Measurements from ENCODE around the gene CD36.

CD36 gene

DNA sequence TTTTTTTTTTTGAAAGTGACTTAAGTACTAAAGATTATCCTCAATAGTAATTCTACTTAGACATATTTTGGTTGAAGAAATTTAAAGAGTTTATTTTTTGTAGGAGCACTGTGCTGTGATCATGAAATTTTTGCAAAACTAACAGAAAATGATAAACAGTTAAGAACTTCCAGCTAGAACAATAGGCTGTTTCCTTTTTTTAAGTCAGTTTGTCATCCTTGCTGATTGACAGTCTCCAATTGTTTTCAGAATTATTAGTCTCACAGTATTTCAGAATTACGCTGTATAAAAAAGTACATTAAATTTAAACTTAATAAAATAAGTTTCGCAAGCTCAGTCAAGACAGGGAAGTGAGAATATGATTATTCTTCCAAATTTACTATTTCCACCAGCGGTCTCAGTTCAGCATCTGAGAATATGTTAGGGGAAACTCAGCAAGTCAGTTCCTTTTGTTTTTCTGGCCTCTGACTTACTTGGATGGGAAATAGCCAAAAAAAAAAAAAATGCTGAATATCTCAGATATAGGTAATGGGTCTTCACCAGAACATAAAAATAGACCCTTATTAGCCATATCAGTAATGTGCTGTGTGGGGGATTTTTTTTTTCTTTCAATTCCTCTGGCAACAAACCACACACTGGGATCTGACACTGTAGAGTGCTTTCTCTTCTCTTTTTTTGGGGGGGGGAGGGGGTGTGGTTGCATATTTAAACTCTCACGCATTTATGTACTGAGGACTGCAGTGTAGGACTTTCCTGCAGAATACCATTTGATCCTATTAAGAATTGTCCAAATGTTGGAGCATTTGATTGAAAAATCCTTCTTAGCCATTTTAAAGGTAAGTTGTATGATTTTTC is at the start of gene CD36:
Gene CD36 (plus strand): TSS at position 732 of the 855 bp plus-strand sequence. CDS start 8,099 bp downstream, outside the sequence.
- no peak for FAIRE-seq

DNA sequence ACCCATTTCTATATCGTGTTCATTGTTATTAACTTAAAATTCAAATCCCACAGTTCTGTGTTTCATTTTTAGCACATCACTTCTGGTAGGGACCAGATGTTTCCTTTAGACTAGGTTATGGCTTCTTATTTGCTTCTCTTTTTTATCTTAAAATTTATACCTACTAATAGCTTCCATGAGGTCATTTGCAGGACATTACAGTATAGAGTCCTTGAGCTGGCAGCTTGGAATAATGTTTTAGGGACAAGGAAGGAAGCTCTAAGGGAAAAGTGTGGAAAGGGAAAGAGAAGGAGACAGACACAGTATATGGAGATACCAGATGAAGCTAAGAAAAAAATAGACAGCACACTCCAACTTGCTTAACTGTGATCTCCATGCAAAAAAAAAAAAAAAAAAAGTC is 48.8 kb upstream of the CD36 start:
- DNase-seq (ENCODE audit: insufficient read length, low spot score) (no peak), FAIRE-seq (no peak)

More for the DNA sequence above, at the start of gene CD36:
- no peak for DNase-seq (ENCODE audit: insufficient read length, low spot score)

DNA sequence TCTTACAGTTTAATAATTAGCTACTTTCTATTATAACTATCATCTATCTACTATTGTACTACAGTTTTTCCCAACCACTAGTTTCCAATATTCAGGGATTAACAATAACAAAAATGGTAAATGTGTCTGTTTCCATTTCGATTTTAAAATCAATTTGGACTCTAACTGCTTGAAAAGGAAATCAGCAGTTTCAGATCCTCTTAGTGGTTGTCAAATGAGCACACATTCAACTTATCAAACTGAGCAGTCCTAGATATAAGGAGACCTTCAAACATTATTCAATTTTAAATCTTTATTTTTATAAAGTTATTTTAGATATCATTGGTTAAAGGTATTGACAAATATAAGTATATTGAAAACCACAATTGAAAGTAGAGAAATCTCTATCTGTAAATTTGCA is 46.8 kb upstream of the CD36 start:
- DNase-seq (ENCODE audit: insufficient read length, low spot score) (no peak), FAIRE-seq (no peak)

DNA sequence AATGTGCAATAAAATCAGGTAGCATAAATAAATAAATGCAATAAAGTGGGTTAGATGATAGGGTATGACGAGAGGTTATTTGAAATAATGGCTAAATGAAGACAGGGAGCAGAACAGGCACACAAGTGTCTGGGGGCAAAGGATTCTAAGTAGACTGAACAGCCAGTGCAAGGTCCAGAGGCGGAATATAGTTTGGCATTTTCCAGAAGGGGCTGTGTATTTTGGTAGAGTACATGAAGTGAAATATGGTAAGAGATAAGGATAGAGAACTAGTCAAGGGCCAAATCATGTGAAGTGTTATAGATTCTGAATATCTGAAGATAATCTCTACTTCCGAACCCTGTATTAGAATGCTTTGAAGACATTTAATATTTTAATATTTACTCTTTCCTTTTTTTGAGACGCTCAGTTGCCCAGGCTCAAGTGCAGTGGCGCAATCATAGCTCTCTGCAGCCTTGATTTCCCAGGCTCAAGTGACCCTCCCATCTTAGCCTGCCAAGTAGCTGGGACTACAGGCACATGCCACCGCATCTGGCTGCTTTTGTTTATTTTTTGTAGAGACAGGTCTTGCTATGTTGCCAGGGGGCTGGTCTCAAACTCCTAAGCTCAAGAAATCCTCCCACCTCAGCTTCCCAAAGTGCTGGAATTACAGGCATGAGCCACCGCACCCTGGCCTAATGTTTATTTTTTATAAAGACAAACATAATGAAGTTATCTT is 44.4 kb upstream of the CD36 start:
- DNase-seq (ENCODE audit: insufficient read length, low spot score) (no peak), FAIRE-seq (no peak)

DNA sequence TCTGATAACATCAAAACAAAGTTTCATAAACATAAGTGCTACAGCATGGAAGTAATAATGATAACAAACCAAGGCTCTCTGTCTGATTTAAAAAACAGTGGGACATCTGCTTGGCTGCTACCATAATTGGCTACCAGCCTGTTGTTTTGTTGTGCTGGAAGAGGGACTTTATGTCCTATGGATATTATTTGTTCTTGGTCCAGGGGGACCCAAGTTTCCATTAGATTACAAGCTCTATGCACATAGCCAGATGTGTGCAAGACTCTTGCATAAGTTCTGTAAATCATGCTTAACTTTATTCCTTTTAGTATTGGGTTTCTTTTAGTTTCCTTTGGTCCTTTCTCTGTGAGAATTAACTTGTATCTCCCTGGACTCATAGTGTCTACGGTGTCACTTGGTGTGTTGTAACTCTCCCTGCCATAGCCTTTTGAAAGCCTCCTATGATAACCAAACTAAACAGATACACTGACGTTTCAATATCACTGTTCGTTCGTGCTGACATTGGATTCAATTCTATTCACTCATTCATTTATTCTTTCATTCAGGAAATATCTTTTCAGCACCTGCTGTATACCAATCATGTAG is 41.4 kb upstream of the CD36 start:
- FAIRE-seq (no peak), DNase-seq (ENCODE audit: insufficient read length, low spot score) (no peak)

DNA sequence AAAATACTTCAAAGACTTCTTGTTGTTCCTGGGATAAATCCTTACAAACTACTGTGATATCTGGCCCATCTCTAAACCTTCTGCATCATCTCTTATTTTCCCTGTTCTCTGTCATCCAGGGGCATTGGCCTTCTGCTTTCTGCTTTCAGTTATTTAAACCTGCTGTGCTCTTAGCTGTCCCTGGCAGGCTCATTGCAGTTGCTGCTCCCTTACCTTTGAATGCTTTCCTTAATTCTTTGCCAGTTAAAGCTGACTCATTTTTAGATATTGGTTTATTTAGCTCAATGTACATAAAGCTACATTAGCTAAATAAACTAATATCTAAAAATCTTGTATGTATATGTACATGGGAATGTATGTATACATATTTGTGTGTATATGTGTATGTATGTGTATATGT is 40.6 kb upstream of the CD36 start:
- DNase-seq (ENCODE audit: insufficient read length, low spot score) = no peak
- FAIRE-seq = no peak

DNA sequence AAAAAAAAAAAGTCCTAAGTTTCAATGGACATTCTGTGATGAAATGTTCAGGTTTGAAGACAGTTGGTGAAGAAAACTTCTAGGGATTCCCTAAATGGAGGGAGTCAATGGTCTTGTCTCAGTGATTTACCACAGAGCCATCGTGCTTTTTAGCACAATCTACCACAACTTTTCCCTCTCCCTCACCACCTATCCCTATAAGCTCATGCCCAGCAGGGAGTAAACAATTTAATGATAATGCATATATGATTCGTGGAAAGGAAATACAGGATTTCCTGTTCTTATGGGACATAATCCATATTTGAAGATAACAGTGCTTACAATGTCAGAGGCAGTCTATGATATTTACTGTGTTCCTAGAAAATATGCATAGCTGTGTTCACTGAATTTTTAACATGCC is 38.4 kb upstream of the CD36 start:
- FAIRE-seq (no peak), DNase-seq (ENCODE audit: insufficient read length, low spot score) (no peak)

DNA sequence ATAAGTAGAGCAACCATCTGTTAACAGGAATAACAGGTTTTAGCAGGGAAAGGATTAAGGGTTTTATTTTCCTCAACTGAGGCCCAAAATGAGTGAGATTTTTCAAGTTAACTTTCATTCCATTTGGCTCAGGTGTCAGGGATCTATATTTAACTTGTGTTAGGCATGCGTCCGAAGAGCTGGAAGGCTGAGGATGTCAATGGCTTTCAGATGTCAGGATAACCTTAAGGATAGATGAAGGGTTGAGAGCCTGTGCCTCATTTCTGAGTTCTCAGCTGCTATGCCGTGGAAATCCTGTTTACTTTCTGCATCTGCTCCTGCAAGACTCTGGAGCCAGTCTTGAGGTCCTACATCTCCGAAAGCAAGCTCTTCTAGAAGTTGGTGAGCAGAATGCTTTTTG is 36.4 kb upstream of the CD36 start:
- DNase-seq (ENCODE audit: insufficient read length, low spot score) = no peak

DNA sequence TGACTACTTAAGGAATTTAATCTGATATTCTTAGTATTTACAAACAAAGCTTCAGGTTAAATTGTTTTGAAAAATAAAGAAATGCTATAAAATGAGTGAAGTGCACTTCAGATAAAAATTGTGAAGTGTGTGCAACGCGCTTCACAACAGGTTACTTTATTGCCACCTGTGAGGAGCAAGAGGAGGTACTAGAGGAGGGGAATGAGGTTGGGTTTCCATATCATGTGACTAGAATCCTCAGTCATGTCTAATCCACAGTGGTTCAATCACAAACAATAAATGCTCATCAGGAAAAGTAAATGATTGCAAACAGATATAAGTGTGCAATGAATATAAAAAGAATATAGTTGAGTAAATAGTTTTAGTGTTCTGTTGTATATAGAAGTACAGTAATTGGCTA is 34.5 kb upstream of the CD36 start:
- DNase-seq (ENCODE audit: insufficient read length, low spot score) (no peak), FAIRE-seq (no peak)

More for the DNA sequence above, 36.4 kb upstream of the CD36 start:
- no peak for FAIRE-seq

DNA sequence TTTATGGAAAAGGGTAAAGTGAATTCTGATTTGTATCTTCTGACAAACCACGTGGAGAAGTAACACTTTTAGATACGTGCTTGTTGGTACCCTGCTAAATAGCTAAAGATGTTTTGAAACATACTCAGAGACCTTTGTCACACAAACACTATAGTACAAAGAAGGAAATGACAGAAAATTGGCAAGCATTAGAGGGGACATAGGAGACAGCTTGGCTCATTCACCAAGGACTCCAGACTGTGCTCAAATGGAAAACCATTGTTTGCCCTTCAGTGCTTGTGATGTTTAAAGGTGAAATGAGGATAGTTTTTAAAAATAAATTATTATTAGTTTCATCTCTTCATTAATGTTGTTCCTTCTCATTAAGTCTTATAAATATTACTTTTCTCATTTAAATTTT is 34.0 kb upstream of the CD36 start:
- no peak for DNase-seq (ENCODE audit: insufficient read length, low spot score)
- no peak for FAIRE-seq

DNA sequence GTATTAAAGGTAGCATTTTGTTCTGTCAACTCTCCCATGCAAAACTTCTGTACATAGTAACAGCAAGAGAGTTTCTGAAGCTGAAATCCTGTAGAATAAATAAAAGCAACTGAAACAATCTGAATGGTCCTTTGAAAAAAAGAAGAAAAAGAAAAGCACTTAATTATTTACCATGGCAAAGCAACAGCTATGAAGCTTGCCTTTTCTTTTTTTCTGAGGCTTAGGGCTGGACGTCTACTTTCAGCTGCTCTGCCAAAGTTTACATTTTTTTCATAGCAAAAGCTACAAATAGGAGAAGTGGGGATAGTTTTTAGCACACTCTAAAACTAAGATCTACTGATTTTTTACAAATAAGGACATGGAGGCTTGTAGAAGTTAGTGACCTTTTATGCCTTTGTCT is 31.3 kb upstream of the CD36 start:
- FAIRE-seq = no peak

DNA sequence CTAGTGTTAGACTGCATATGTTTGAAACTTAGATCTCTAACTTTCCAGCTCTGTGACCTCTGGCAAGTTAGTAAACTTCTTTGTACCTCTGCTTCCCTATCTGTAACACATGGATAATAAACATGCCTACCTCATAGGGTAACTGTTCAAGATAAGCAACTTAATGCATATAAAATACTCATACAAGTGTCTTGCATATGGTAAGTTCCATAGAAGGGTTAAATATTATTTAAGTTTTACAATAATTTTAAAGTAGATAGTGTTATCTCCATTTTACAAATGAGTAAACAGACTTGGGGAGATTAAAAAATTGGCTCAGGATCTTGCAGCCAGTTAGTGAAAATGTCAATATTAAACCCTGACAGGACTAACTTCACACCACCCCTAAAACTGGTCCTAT is 30.1 kb upstream of the CD36 start:
- DNase-seq (ENCODE audit: insufficient read length, low spot score) (no peak), FAIRE-seq (no peak)

More for the DNA sequence above, 31.3 kb upstream of the CD36 start:
- DNase-seq (ENCODE audit: insufficient read length, low spot score) = no peak

DNA sequence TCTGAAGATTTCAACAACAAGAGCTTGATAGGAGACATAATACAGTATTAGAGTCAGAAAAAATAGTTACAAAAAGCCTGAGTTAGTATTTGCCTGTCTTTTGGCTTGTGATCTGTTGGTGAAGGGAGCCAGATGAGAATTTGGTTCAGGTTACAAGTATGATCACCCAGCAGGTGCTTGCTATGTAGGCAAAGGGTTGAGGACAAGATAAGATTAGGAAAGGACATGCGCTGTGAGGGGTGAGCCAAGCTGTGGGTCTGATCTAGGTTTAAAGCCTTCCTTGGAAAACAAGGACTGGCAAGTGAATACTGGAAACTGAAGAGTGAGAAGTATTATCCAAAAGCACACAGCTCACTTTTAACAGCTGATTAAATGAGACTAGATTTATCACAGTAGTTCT is 28.7 kb upstream of the CD36 start:
- FAIRE-seq (no peak), DNase-seq (ENCODE audit: insufficient read length, low spot score) (no peak)

DNA sequence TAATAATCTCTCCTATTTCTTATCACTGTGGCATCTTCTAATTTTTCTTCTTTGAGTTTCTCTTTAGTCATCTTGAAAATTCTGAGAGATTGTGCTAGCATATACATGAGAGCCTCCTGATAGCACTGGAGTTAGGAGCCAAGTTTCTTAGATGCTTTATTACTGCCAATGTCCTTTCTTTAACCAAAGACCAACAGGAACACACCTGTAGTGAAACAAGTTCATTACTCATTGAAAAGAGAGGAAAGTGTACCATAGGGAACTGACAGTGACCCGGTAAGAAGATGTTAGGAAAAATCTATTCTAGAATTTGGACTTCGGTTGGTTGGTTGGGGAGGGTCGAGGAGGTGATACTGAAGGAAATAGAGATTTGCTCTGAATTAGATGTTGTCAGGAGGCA is 27.1 kb upstream of the CD36 start:
- FAIRE-seq = no peak
- DNase-seq (ENCODE audit: insufficient read length, low spot score) = no peak

DNA sequence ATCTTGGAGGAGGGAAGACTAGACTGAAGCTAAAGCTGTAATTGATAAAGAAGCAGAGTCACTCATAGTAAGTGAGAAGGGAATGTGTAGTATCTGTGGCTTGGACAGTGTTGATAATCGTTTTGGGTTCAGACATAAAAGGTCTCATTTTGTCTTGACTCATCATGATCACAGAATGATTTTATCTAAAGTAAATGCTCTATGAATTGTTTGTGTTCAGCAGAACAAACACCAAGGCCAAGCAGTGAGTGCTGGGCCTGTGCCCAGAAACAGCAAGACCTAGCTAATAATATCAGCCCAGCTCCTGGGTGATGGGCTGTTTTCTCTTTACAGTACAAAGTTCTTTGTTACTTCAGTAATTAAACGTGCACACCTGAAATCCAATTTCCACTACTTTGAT is 26.7 kb upstream of the CD36 start:
- DNase-seq (ENCODE audit: insufficient read length, low spot score) = no peak

DNA sequence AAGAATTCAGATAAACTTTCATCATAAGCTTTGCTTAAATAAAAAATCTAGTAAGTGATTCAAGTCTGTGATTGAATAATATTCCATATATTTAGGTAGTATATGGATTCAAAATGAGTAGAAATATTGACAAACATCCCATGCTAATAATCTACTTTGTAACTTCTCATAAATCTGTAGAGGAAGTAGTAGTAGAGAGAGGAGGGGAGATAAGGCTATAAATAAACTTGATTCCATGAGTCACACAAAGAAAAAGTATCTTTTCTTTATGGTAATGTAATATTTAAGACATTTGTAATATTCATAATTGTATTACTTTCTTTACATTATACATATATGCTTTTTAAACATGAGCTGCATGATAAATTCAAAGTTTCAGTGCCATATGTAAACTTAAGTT is 25.6 kb upstream of the CD36 start:
- no peak for FAIRE-seq

More for the DNA sequence above, 26.7 kb upstream of the CD36 start:
- no peak for FAIRE-seq

DNA sequence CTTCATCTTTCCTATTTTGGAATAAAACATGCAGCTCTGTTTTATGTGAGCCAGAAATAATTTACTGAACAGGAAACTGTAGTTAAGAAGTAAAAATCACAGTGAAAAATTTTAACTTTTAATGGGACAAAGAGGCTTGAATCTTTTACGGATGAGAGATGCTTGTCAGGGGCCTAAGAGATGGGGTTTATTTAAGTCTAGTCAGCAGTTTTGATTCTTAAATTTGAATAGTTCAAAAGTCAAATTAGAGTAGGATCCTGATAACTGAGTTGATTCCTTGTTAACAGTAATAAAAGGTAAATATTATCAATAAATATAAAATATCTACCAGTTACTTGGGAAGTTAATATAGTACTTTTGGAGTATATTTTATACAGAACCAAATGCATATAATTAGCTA is 24.9 kb upstream of the CD36 start:
- DNase-seq (ENCODE audit: insufficient read length, low spot score) (no peak), FAIRE-seq (no peak)

More for the DNA sequence above, 25.6 kb upstream of the CD36 start:
- DNase-seq (ENCODE audit: insufficient read length, low spot score) = no peak

DNA sequence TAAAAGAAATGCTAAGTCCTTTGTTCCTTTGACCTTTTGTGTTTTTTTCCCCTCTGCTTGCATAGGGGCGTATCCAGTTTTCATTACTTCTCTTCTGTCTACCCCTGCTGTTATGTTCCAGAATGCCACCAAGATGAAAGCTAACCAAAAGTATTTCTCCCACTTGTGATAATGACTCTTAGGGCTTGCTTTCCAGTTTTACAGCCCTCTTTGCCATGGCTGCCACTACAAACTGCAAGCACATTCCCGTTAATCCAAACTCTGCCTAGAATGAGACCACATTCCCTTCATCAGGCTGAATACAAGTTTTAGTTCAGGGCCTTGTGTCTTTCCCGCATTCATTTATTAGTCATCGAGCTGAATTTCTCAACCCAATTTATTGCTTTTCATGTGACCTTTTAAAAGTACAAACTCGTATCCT is 23.6 kb upstream of the CD36 start:
- no peak for FAIRE-seq
- DNase-seq (ENCODE audit: insufficient read length, low spot score) = no peak

DNA sequence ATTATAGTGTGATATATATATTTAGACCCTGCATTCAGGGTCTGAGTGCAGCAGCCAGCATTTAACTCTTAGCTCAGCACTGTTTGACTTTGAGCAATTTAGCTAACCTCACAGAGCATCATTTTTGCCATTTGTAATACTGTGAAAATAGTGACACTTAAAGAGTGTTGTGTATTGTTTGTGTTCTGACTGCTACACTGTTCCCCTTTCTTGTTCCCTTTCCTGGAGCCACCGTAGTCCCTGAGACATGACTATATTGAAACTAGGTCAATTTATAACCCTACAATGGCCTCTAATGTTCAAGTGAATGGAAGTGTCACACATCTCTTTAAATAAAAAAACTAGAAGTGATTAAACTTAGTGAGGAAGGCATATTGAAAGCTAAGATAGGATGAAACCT is 20.3 kb upstream of the CD36 start:
- FAIRE-seq = no peak
- DNase-seq (ENCODE audit: insufficient read length, low spot score) = no peak

DNA sequence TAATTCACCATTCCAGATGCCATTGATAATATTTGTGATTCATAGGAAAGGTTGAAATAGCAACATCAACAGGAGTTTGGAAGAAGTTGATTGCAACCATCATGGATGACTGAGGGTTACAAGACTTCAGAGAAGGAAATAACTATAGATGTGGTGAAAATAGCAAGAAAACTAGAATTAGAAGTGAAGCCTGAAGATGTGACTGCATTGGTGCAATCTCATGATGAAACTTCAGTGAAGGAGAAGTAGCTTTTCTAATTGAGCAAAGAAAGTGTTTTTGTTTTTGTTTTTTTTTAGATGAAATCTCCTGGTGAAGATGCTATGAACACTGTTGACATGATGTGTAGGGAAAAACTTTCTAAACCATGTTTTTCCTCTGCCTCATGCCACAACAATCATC is 18.7 kb upstream of the CD36 start:
- no peak for DNase-seq (ENCODE audit: insufficient read length, low spot score)

DNA sequence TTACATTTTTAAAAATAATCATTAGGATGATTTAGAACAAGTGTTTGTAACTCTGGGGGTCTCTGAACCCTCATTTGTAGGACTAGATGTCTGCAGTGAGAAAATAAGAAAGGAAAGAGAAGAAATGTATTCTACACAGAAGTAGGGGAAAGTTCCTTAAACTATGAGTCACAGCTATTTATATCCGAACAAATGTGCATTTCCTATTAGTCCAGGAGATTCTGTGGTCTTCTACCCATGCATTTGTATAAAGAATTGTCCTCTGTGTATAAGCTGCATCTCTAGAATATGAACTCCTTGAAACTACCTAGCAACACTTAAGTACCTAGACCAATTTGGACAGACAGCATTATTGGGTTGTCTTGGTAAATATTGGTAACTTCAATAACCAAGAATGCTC is 15.9 kb upstream of the CD36 start:
- no peak for DNase-seq (ENCODE audit: insufficient read length, low spot score)
- FAIRE-seq = no peak

More for the DNA sequence above, 18.7 kb upstream of the CD36 start:
- FAIRE-seq = no peak
